ENCODE data around the gene RCAN1.
A peak's percentile ranks its signal among the peaks of the same experiment; 100 is the strongest.
"Not testable (repeated sequence)": the region's sequence is repeated elsewhere in the genome, so short reads cannot be mapped to it uniquely, and the experiment has no call there.

The RCAN1 gene

GRCh38 chr21:34621434-34622350, 6.8 kb upstream of the RCAN1 start:
- DNase-seq: no peak

GRCh38 chr21:34619841-34620665, 5.1 kb upstream of the RCAN1 start:
- no peak for DNase-seq

- DNase-seq: no peak
These were observed 4.0 kb upstream of the RCAN1 start for GRCh38 chr21:34618941-34619340.

- no peak for DNase-seq
These were observed 2.9 kb upstream of the RCAN1 start for GRCh38 chr21:34617753-34618339.

GRCh38 chr21:34615487-34615814, 538 bp upstream of the RCAN1 start:
- DNase-seq: no peak

- no peak for DNase-seq
These were observed 960 bp downstream of the RCAN1 start for GRCh38 chr21:34613679-34614627.

GRCh38 chr21:34612557-34612956, 2.4 kb downstream of the RCAN1 start:
- DNase-seq: no peak

GRCh38 chr21:34612056-34612455, 2.9 kb downstream of the RCAN1 start:
- DNase-seq: peak; percentile 40

- DNase-seq: no peak
These were observed 3.4 kb downstream of the RCAN1 start for GRCh38 chr21:34611528-34611927.

- DNase-seq: no peak
These were observed 4.9 kb downstream of the RCAN1 start for GRCh38 chr21:34609933-34610549.

GRCh38 chr21:34609244-34609932, 5.5 kb downstream of the RCAN1 start:
- DNase-seq: no peak

GRCh38 chr21:34607376-34607775, 7.5 kb downstream of the RCAN1 start:
- not testable (repeated sequence) for DNase-seq

GRCh38 chr21:34606621-34607020, 8.3 kb downstream of the RCAN1 start:
- no peak for DNase-seq

- DNase-seq: no peak
These were observed 8.9 kb downstream of the RCAN1 start for GRCh38 chr21:34606051-34606450.

- not testable (repeated sequence) for DNase-seq
These were observed 10.0 kb downstream of the RCAN1 start for GRCh38 chr21:34604956-34605355.

- DNase-seq: no peak
These were observed 10.4 kb downstream of the RCAN1 start for GRCh38 chr21:34604556-34604955.

GRCh38 chr21:34603710-34604057, 11.2 kb downstream of the RCAN1 start:
- DNase-seq: no peak

- DNase-seq: peak; percentile 93
These were observed 11.8 kb downstream of the RCAN1 start for GRCh38 chr21:34603002-34603709.

- no peak for DNase-seq
These were observed 12.9 kb downstream of the RCAN1 start for GRCh38 chr21:34602061-34602460.

GRCh38 chr21:34599534-34600101, 15.3 kb downstream of the RCAN1 start:
- DNase-seq: no peak
